Measurements from ENCODE around the gene GNG12.
"Not testable (repeated sequence)": the region's sequence is repeated elsewhere in the genome, so short reads cannot be mapped to it uniquely, and the experiment has no call there.

GNG12 gene

DNA sequence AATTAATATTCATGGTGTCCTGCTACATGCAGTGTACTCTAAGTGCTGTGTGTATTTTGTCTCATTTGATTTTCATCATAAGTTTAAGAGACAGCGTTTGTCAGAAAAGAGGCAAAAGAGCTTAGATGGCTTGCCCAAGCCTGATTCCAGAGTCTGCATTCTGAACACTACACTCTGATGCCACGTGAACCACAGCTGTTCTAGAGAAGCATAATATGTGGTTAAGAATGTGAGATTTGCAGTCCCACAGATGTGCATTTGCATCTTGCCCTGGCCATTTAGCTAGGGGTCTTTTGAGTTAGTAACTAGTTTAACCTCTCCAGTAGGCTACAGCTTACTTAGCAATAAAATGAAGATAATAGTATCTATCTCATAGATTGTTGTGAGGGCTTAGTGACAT is 157.5 kb downstream of the GNG12 start:
- no peak for DNase-seq

DNA sequence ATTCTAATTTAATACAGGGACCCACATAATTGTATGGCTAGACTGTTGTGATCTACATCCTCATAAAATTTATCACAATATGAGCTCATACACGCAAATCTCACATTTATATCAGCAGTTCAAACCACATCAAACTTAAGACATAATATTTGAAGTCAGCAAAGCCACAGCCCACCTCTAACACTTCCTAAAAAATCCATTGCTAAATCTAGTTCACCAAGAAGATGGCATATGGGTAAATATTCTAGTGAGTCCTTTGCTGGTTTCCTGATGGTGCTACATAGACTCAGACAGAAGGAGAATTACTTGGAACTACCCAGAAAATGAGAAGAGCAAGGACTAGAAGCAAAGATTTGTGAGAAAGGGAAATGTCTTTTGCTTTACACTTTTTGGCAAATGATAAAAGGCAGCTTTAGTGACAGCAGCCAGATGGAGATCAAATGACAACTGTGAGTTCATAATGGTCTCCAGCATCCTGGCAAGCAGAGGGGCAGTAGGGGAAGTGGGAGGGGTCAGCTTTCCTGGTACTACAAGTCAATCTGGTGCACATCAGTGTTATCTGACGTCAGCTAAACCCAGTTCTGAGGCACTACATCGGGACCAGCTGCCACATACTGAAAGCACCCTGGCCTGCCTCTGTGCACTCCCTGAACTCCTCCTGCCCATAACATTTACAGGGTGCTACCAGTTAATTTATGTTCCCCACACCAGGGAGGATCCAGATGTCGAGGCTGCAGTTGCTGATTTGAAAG is 158.8 kb downstream of the GNG12 start:
- peak; percentile 50 for DNase-seq

DNA sequence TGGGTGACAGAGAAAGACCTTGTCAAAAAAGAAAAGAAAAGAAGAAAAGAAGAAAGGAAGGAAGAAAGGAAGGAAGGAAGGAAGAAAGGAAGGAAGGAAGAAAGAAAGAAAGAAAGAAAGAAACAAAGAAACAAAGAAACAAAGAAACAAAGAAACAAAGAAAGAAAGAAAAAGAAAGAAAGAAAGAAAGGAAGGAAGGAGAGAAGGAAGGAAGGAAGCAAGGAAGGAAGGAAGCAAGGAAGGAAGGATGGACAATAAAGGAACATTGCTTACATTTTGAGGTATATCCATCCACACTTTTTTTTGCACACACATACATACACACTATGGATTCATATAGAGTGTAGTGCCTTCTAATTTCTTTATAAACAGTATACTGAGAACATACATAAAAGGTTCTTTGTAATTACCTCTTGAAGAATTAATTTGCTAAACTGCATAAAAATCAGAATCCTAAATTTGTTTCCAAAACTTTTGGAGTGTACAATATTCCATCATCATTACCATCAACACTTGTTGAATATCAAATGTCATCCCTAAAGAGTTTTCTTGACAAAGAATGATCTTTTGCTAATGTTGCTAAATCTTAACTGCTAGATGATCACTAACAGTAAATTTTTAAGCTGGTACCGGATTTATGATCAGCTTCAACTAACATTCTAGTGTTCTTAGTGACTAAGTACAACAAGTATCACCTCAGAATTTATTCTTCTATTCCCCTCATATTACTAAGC is 159.6 kb downstream of the GNG12 start:
- DNase-seq: no peak

DNA sequence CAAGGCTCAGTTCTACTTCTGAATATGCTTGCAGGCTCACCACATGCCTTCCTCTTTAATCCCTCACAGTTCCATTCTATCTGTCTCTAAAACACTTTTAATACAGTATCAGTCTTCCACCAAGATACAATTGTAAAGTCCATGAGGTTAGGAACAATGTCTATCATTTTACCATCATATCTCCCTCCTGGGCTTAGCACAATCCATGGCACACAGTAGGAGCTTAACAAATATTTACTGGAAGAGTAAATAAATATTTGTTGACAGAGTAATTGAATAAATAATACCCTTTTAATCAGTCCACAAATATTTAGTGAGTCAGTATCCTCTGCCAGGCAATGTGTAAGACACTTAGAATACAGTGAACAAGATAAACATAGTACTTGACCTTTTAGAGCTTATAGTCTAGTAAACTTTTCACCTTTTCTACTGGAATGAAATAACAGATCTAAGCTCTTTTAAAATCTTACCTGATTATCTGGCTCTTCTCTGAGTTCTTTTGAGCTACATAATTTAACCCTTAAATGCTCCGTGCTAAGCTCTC is 160.9 kb downstream of the GNG12 start:
- no peak for DNase-seq

DNA sequence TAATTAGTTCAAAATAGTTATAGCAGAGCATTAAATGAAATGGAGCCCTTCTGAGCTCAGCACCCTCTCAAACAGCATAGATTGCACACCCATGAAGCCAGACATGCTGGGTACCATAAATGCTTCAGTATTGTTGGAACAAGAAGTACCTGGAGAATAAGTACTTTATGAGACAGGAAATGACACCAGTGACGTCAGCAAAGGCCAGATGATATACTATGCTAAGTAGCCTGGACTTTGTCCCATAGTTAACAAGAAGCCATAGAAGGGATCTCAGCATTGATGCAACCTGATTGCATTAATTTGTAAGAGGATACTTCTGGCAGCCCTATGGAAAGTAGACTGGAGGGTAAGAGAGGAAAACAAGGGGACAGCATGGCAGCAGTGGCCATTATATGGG is 164.6 kb downstream of the GNG12 start:
- no peak for DNase-seq

DNA sequence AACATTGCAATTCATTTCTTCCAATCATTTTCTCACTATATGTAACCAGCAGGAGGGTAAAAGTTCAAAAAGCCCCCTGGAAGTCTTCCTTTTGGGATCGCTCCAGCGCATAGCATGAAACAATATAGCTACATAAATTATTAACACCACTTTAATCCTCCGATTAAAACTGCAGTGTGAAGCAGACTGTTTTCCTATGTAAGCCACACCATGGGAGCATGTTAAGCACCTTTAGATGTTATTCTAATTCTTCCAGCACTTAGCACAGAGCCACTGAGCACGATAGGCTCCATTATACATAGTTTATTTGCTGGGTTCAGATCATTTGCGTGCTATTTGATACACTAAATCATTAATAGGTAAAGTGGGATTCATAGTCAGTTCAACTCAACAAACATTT is 166.6 kb downstream of the GNG12 start:
- no peak for DNase-seq

DNA sequence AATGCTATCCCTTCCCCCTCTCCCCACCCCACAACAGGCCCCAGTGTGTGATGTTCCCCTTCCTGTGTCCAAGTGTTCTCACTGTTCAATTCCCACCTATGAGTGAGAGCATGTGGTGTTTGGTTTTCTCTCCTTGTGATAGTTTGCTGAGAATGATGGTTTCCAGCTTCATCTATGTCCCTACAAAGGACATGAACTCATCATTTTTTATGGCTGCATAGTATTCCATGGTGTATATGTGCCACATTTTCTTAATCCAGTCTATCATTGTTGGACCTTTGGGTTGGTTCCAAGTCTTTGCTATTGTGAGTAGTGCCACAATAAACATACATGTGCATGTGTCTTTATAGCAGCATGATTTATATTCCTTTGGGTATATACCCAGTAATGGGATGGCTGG is 168.0 kb downstream of the GNG12 start:
- not testable (repeated sequence) for DNase-seq

DNA sequence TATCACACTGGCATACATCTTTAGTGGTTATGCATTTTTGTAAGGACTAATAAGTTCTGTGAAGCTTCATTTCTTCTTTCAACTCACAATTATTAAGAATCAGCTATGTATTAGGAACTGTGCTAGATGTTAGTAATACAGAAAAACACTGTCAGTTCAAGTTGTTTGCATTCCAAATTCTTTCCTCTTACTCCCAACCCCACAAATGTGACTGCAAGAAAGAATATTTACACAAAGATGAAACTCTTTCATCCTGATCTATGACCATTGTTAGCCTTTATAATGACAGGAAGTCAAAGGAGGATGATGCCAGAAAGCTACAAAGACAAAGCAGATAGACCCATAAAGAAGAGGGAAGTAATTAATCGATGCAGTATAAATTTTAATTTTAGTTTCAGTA is 169.2 kb downstream of the GNG12 start:
- no peak for DNase-seq

DNA sequence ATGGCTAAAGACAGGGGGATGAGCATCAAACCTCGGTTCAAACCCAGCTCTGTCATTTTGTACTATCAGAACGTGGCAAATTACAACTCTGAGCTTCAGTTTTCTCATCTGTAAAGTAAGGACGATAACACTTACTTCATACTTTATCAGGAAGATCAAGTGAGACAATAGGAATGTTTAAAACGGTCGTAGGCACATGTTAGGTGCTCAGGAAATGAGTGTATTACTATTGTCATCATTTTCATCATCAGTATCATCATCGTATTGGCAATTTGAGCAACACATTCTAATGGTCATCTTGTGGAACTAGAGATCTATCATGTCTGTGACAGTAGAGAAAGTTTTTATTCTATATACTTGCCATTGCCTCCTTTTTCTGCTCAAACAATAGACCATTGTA is 170.4 kb downstream of the GNG12 start:
- no peak for DNase-seq

DNA sequence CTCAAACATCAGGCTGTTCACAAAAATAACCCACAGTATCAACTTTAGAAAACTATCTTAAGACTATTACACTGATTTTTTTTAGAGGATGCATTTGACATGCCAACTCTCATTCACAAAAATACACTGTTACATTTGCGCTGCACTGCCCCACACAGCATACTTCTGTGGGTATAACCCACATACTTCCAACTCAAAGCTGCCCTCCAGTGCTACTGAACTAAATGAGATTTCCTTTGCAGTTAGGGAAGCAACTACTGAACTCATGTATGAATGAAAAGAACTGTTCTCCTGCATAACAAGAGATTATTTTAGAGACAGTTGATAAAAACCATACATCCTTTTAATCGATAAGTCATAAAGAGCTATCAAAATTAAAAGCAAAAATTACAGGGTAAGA is 174.0 kb downstream of the GNG12 start:
- DNase-seq: no peak

DNA sequence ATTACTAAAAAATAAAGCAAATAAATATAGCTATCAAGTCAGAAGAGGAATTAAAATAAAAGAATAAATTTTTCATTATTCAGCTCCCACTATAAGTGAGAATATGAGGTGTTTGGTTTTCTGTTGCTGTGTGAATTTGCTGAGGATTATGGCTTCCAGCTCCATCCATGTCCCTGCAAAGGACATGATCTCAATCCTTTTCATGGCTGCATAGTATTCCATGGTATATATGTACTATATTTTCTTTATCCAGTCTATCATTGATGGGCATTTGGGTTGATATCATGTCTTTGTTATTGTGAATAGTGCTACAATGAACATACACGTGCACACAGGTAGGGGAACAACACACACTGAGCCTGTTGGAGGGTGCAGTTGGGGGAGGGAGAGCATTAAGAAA is 176.1 kb downstream of the GNG12 start:
- DNase-seq: not testable (repeated sequence)

DNA sequence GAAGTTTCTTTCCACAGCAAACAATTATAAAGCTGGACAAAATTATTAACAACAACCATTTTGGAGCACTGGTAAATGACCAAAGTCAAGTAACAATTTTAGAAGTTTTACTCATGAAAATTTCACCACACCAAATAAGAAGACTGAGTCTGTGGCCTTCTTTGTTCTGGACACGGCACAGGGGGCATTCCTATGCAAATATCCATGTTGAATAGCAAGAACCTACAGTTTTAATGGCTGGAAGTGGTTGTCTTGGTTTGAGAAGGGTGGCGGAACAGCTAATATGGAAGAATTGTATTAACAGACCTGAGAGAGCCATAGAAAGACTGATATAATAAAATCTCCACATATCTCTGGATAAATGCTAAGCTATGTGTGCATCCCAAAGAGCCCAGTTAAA is 177.7 kb downstream of the GNG12 start:
- no peak for DNase-seq

DNA sequence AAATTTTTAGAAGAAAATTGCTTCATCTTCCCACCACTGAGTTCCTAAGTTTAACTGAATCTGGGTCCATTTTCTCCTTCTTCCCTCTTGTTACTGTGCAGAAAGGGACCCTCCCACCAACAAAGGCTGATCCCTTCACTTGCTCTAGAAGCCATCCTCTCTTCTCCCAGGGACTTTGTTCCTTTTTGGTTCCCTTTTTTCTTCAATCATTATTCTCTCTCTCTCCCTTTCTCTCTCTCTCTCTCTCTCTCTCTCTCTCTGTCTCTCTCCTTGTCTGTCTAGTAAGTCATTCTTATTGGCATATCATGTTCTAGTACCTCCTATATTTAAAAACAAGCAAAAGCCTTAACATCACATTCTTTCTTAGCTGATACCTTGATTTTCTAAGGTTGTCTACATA is 180.0 kb downstream of the GNG12 start:
- no peak for DNase-seq

DNA sequence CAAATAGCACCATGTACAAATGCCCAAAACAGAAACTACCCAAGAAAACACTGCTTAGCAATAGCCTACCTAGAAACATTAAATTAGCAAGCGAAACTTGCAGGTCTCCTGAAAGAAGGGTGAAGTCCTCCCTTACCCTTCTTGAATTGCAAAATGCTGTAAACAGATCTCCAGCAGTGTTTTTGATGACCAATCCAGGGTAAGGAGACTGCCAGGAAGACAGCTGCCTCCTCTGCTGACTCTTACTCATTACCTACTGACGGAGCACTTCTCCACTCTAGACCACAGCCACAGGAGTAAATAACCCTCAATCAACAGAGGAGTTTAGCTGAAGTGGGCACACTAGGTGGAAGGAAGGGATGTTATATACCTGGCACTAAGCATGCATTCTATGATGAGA is 180.5 kb downstream of the GNG12 start:
- DNase-seq: no peak
